Aorta (tissue), 5 donors: ENCODE data around the gene STAT5A. TPM values are rescaled to one million over a fixed set of nuclear protein-coding genes. Genes with fewer than 3 reads are reported as not detected.

Experiments used
- ATAC-seq: fragments of 200-7000 bp; cut with Tn5 transposase; one replicate; pipeline ENCODE4 v1.9.1; 2022; ENCODE audit warnings: moderate library complexity; ENCODE audit not compliant: low FRiP score
- DNase-seq, 2 donors: peaks; one replicate each; pipeline ENCODE4 v3.0.0-alpha.2; 2020
- H3K27ac ChIP-seq, 2 donors: one replicate each; pipeline ENCODE4 v1.5.1; 2013; ENCODE audit warnings: low read length in 2 of 2, mild to moderate bottlenecking in 2 of 2, moderate library complexity in 2 of 2, control low read depth in 1 of 2, inconsistent platforms in 1 of 2, low read depth in 1 of 2
- H3K27me3 ChIP-seq, 2 donors: one replicate each; pipeline ENCODE4 v1.6.1; 2013; ENCODE audit warnings: control low read depth in 1 of 2, low read length in 1 of 2, mild to moderate bottlenecking in 1 of 2, moderate library complexity in 1 of 2; ENCODE audit not compliant: insufficient read depth in 2 of 2, control insufficient read depth in 1 of 2
- H3K36me3 ChIP-seq, 2 donors: one replicate each; pipeline ENCODE4 v1.6.1; 2013; ENCODE audit warnings: control low read depth in 1 of 2, low read length in 1 of 2, mild to moderate bottlenecking in 1 of 2; ENCODE audit not compliant: insufficient read depth in 2 of 2, control insufficient read depth in 1 of 2
- H3K4me1 ChIP-seq, 2 donors: one replicate each; pipeline ENCODE4 v1.6.1; 2013; ENCODE audit warnings: low read length in 2 of 2, control low read depth in 1 of 2, mild to moderate bottlenecking in 1 of 2, moderate library complexity in 1 of 2; ENCODE audit not compliant: insufficient read depth in 2 of 2, control insufficient read depth in 1 of 2
- H3K4me3 ChIP-seq, 2 donors: one replicate each; pipeline ENCODE4 v1.5.1; 2013; ENCODE audit warnings: low read length in 2 of 2, control low read depth in 1 of 2, mild to moderate bottlenecking in 1 of 2
- H3K9me3 ChIP-seq: one replicate; pipeline ENCODE4 v1.6.1; 2013; ENCODE audit warnings: mild to moderate bottlenecking, low read length; ENCODE audit not compliant: control insufficient read depth
- WGBS, 2 donors: extraction: QIAGEN DNeasy Blood & Tissue Kit; methylation state at CpG; one replicate each; pipeline ENCODE4 v1.1.7; 2013; 5-methylcytosine and 5-hydroxymethylcytosine counted together
- intact Hi-C, 2 donors: fragments of 100-400 bp; cut with DNase I; formaldehyde crosslinking; loops; one replicate each; pipeline versions ENCODE4 v1.14.2 to v1.15.0; 2022
- polyA plus RNA-seq, 2 donors: library from polyadenylated mRNA; stranded (reverse); fragments of 200-250 nt; gene quantifications; one replicate each; pipeline ENCODE4 v1.2.3, GENCODE V29; 2013
- total RNA-seq, 2 donors: library from RNA; stranded (reverse); fragmentation: NEBNext Ultra II Directional; extraction: Animal tissue kit (Norgen Biotek cat#: 25700); gene quantifications; one replicate each; pipeline ENCODE4 v1.2.1, GENCODE V29; 2021
- donor health status: healthy with polysubstance abuse.
- donor health status: Bipolar disorder and iron deficiency.
- donor health status: DM: no; HTN: no; CAD: no.
- donor health status: DM: no; HTN: no; CAD: no.
- donor health status: DM: yes; HTN: yes; CAD: no.

Gene STAT5A
- total and polyA plus RNA-seq, 4 donors, result 10.9 to 63.2 (median 31.4) TPM

DNA sequence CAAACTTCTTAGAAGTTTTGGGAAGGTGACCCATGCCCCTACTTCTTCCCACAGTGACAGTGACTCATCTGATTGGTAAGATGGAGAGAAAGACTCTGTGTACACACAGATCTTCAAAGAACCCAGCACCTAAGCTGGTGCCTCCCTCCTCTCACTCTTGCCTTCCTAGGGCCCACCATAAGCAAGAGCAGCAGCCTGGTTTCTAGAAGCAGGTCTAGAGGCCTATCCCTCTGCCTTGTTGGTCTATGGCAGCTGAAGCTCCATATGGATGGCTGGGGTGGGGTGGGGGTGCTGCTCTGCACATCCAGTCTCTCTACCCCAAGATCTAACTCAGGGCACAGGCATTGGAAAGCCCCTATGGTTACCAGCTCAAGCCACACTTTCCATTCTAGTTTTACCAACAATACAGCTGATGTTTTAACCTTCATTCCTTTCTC is 52.4 kb downstream of the STAT5A start:
- H3K36me3 ChIP-seq, result peaks cover 11 to 13% of the 10 kb centered on the region in 2 donors
- ATAC-seq (no peak), DNase-seq (no peak)
- no peaks in the 10 kb centered on the region for H3K27me3 ChIP-seq
- no peaks in the 10 kb centered on the region for H3K9me3 ChIP-seq
- no peak overlapping the region for H3K4me3 ChIP-seq
- H3K27ac ChIP-seq, result no peak overlapping the region
- intact Hi-C loops, result no loop called here
- peaks cover 0 to 1% of the 10 kb centered on the region in 2 donors for H3K4me1 ChIP-seq

GRCh38 chr17:42341568-42341967 is 53.3 kb downstream of the STAT5A start:
- Histone ChIP-seq H3K36me3 (peaks cover 6 to 11% of the 10 kb centered on the region in 2 donors), H3K4me3 (no peak overlapping the region), H3K4me1 (peaks cover 0 to 1% of the 10 kb centered on the region in 2 donors), H3K27ac (no peak overlapping the region), H3K9me3 (no peaks in the 10 kb centered on the region), H3K27me3 (no peaks in the 10 kb centered on the region)
- DNase-seq (no peak), ATAC-seq (no peak)
- WGBS, 2 donors, result 72 to 81% methylated on average over 4 of the region's 4 CpGs
- intact Hi-C loops, result no loop called here

DNA sequence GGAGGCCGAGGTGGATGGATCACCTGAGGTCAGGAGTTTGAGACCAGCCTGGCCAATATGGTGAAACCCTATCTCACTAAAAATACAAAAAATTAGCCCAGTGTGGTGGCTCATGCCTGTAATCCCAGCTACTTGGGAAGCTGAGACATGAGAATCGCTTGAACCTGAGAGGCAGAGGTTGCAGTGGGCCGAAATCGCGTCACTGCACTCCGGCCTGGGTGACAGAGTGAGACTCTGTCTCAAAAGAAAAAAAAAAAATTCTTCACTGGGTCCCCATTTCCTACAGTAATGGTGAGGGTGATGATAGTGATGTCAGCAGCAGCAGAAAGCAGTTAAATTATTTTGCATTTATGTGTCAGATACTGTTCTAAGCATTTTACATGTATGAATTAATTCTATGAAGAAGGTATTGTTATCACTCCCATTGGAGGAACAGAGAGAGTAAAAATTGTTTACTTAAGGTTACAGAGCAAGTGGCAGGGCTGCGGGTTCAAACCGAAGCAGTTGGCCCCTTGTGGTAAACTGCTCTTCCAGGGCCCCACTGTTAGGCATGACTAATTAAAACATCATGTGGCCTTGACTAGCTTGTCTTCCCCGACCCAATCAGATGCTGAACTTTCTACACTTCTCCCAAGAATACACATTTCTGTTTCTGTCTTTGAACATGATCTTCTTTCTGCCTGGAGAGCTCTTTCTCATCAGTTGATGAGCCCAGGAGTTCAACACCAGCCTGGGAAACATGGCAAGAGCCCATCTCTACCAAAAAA is 54.1 kb downstream of the STAT5A start:
- 77 to 81% methylated on average over 9 of the region's 9 CpGs for WGBS, 2 donors
- peaks cover under 1 to 1% of the 10 kb centered on the region in 2 donors for H3K4me1 ChIP-seq
- H3K4me3 ChIP-seq, result no peak overlapping the region
- no peaks in the 10 kb centered on the region for H3K9me3 ChIP-seq
- ATAC-seq, result no peak
- no peak overlapping the region for H3K27ac ChIP-seq
- peaks cover 6 to 10% of the 10 kb centered on the region in 2 donors for H3K36me3 ChIP-seq
- H3K27me3 ChIP-seq, result no peaks in the 10 kb centered on the region
- no peak for DNase-seq
- intact Hi-C loops, result no loop called here

GRCh38 chr17:42345396-42346073 is 57.2 kb downstream of the STAT5A start:
- ATAC-seq (no peak), DNase-seq (no peak)
- Histone ChIP-seq H3K36me3 (peaks cover 5 to 6% of the 10 kb centered on the region in 2 donors), H3K4me3 (no peak overlapping the region), H3K27me3 (no peaks in the 10 kb centered on the region), H3K9me3 (no peaks in the 10 kb centered on the region), H3K27ac (no peak overlapping the region), H3K4me1 (peaks cover 4 to 10% of the 10 kb centered on the region in 2 donors)
- WGBS, 2 donors, result 77 to 87% methylated on average over 13 of the region's 13 CpGs
- intact Hi-C loops, result loop anchor here (5.0 kb wide), 1 partner anchor 42 kb away; the partner anchor contains the start of gene STAT3 (in 2 of the 2)

DNA sequence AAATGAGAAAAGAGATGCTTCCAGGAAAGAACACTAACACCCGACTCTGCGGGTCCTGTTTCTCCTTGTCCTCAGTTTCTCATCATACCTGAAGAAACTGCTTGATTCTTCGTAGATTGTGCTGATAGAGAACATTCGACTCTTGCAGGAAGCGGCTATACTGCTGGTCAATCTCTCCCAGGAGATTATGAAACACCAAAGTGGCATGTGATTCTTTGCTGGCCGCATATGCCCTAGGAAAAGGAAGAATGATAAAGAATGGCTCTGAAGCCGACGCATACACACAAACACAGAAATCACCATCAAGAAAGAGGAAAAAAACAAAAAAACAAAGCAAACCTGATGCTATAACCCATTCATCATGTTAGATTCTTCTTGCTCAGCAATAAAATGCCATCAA is 58.2 kb downstream of the STAT5A start:
- ATAC-seq, result no peak
- intact Hi-C loops, result loop anchor here (5.0 kb wide), 1 partner anchor 41 kb away; the partner anchor contains the start of gene STAT3 (in 2 of the 2)
- H3K36me3 ChIP-seq, result peaks cover 2 to 5% of the 10 kb centered on the region in 2 donors
- no peaks in the 10 kb centered on the region for H3K9me3 ChIP-seq
- no peak overlapping the region for H3K27ac ChIP-seq
- H3K4me3 ChIP-seq, result no peak overlapping the region
- no peak for DNase-seq
- 91 to 92% methylated on average over 8 of the region's 8 CpGs for WGBS, 2 donors
- H3K27me3 ChIP-seq, result no peaks in the 10 kb centered on the region
- peaks cover 4 to 10% of the 10 kb centered on the region in 2 donors for H3K4me1 ChIP-seq

DNA sequence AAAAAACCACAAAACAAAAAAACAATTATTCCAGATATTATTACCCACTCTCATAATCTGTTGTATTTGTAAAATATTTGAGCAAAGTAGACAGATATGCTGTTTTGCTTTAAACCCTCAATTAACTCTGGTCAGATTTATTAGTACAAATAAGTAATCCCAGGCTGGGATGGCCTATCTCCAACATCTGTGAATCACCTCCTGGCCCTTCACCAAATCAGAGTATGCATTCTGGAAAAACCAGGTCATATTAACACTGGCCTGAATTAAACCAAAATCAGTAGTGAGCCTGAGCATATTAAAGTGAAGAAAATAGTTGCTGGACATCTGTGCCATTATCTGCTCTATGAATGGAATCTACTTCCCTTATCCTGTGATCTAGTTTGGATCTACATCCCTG is 58.9 kb downstream of the STAT5A start:
- Histone ChIP-seq H3K27me3 (no peaks in the 10 kb centered on the region), H3K4me3 (no peak overlapping the region), H3K36me3 (peaks cover 0 to 3% of the 10 kb centered on the region in 2 donors), H3K27ac (peak overlapping the region in 1 of 2 donors; percentile 62), H3K9me3 (no peaks in the 10 kb centered on the region), H3K4me1 (peaks cover 2 to 10% of the 10 kb centered on the region in 2 donors)
- intact Hi-C loops, result loop anchor here (5.0 kb wide), 1 partner anchor 40 kb away; the partner anchor contains the start of gene STAT3 (in 2 of the 2)
- ATAC-seq, result peak; percentile 82
- DNase-seq, result peak in 1 of 2 donors; percentile 58

GRCh38 chr17:42347606-42348005 is 59.3 kb downstream of the STAT5A start:
- 78 to 85% methylated on average over 3 of the region's 3 CpGs for WGBS, 2 donors
- Histone ChIP-seq H3K27ac (peak overlapping the region; percentile 62 to 70), H3K4me3 (no peak overlapping the region), H3K36me3 (peaks cover 0 to 3% of the 10 kb centered on the region in 2 donors), H3K9me3 (no peaks in the 10 kb centered on the region), H3K4me1 (peaks cover 2 to 13% of the 10 kb centered on the region in 2 donors), H3K27me3 (no peaks in the 10 kb centered on the region)
- no peak for ATAC-seq
- no peak for DNase-seq
- intact Hi-C loops, result loop anchor here (5.0 kb wide), 1 partner anchor 40 kb away; the partner anchor contains the start of gene STAT3 (in 2 of the 2)

DNA sequence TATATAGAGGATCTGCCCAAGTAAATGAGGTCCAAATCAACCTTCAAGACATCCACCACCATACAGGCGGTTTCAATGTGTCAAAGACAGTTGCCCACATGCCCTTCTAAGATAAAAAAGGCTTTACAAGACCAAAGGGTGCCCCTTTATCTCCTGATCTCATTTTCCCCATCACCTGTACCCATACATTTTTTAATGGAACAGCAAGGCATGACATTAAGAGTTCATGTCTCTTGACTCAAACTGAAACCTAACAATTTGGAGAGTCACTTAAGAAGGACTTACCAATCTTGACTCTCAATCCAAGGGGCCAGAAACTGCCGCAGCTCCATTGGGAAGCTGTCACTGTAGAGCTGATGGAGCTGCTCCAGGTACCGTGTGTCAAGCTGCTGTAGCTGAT is 59.8 kb downstream of the STAT5A start:
- Histone ChIP-seq H3K27me3 (no peaks in the 10 kb centered on the region), H3K27ac (no peak overlapping the region), H3K4me3 (no peak overlapping the region), H3K4me1 (peaks cover 2 to 14% of the 10 kb centered on the region in 2 donors), H3K36me3 (peaks cover 0 to 3% of the 10 kb centered on the region in 2 donors), H3K9me3 (no peaks in the 10 kb centered on the region)
- 98% methylated on average over 3 of the region's 3 CpGs for WGBS, 2 donors
- no peak for ATAC-seq
- DNase-seq, result no peak
- intact Hi-C loops, result loop anchor here (5.0 kb wide), 1 partner anchor 39 kb away; the partner anchor contains the start of gene STAT3 (in 2 of the 2)
